ENCODE measurements around the gene UXS1.
"Not testable (repeated sequence)": the region's sequence is repeated elsewhere in the genome, so short reads cannot be mapped to it uniquely, and the experiment has no call there.

The UXS1 gene

GRCh38 chr2:106159866-106160785, 34.0 kb downstream of the UXS1 start:
- DNase-seq = no peak

- no peak for DNase-seq
Measured at GRCh38 chr2:106158871-106159270, 35.2 kb downstream of the UXS1 start.

GRCh38 chr2:106158131-106158530, 36.0 kb downstream of the UXS1 start:
- DNase-seq = no peak

GRCh38 chr2:106157416-106157815, 36.7 kb downstream of the UXS1 start:
- no peak for DNase-seq

GRCh38 chr2:106156305-106157296, 37.5 kb downstream of the UXS1 start:
- DNase-seq = no peak

GRCh38 chr2:106153781-106154180, 40.3 kb downstream of the UXS1 start:
- DNase-seq = no peak

- no peak for DNase-seq
Measured at GRCh38 chr2:106147665-106148064, 46.4 kb downstream of the UXS1 start.

GRCh38 chr2:106147159-106147558, 46.9 kb downstream of the UXS1 start:
- no peak for DNase-seq

GRCh38 chr2:106144621-106145331, 49.3 kb downstream of the UXS1 start:
- DNase-seq = no peak

- DNase-seq = no peak
Measured at GRCh38 chr2:106143495-106144215, 50.4 kb downstream of the UXS1 start.

GRCh38 chr2:106142683-106143082, 51.4 kb downstream of the UXS1 start:
- DNase-seq = no peak

GRCh38 chr2:106140913-106141312, 53.2 kb downstream of the UXS1 start:
- no peak for DNase-seq

- no peak for DNase-seq
Measured at GRCh38 chr2:106140113-106140512, 54.0 kb downstream of the UXS1 start.

- DNase-seq = no peak
Measured at GRCh38 chr2:106139238-106139935, 54.7 kb downstream of the UXS1 start.

GRCh38 chr2:106138543-106139237, 55.4 kb downstream of the UXS1 start:
- no peak for DNase-seq

GRCh38 chr2:106137731-106138521, 56.2 kb downstream of the UXS1 start:
- DNase-seq = no peak

GRCh38 chr2:106131192-106131591, 62.9 kb downstream of the UXS1 start:
- DNase-seq = not testable (repeated sequence)

GRCh38 chr2:106130251-106130998, 63.7 kb downstream of the UXS1 start:
- DNase-seq = no peak

- no peak for DNase-seq
Measured at GRCh38 chr2:106129592-106129991, 64.5 kb downstream of the UXS1 start.
